NCI-H1694 treated with DMSO at 0.1 percent for 48 hours (cell line): ENCODE measurements around the gene TRAPPC10.

Source experiments
- DNase-seq: peaks from one replicate; lab custom pipeline; 2025; lab: John Stamatoyannopoulos, UW

Gene TRAPPC10

DNA sequence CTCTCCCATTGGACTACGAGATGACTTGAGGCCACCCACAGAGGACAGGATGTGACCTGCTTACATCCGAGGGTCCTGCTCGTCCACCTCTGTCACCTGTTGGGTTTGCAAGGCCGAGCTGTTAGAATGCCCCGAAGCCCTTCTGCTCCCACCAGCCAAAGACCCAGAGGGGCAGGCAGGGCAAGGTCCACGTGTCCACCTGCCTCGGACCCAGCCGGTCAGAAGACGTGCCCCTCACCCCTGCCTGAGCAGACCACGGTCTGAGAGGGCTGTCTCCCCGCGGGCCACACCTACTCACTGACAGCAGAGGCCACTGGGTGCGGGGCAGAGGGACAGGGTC, 30.3 kb upstream of the TRAPPC10 start:
- DNase-seq = no peak

DNA sequence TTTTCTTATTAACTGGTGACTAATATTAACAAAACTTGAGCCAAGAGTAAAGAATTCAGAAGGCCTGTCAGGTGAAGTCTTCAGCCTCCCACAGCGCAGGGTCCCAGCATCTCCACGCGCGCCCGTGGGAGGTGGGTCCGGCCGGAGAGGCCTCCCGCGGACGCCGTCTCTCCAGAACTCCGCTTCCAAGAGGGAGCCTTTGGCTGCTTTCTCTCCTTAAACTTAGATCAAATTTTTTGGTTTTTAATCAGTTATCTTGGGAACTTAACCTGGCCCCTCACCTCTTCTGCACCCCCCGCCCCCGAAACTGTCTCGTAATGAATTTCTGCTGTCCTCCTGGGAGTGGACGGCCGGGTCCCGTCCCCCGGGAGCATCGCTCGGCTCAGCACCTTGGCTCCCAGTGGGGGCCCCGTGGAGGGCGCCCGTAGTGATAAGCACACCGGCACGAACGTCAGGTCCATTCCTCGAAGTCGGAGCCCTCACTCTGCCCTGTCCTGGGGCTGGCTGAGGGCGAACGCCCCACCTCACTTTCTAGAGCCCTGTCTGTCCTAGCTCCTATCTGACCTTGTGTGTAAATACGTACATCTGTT, 29.5 kb upstream of the TRAPPC10 start:
- no peak for DNase-seq

DNA sequence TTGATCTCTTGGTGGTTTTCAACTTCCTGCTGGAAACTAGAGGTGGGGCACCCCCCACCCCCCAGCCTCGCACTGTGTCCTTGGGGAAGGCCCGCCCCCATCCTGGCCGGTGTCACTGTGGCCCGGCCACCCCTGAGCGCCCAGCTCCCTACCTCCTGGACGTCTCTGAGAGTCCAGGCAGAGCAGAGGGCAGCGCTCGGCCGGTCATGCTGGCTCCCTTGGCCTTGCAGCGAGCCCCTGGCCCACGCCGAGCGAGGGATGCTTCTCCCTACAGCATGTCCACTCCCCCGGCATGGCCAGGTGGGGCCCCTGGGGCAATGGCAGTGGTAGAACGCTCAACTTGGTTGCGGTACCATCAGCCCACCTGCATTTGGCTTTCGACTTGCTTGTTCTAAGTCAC, 28.7 kb upstream of the TRAPPC10 start:
- no peak for DNase-seq

DNA sequence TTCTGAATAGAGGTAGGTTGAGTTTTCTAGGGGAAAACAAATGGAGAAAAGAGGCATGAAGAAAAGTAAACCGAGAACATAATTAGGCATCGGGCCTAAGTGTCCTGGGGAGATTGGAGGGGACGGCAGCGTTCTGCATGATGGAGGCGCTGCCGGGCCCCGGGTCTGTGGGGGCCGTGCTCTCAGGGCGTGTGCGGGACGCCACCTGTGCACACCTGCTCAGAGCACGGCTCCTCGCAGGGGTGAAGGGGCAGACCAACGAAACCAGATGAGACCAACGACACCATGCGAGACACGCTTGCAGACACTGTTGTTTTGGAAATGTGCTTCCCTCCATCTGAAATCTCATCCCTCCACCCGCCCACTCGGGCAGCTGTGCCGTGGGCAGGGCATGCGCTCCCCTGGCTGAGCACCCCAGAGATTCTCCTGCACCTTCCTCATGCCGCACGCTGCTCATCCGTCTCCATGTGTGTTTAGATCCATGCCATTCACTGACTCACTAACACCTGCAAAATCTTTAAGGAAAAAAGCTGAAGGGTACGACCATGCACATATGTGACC, 28.2 kb upstream of the TRAPPC10 start:
- no peak for DNase-seq

DNA sequence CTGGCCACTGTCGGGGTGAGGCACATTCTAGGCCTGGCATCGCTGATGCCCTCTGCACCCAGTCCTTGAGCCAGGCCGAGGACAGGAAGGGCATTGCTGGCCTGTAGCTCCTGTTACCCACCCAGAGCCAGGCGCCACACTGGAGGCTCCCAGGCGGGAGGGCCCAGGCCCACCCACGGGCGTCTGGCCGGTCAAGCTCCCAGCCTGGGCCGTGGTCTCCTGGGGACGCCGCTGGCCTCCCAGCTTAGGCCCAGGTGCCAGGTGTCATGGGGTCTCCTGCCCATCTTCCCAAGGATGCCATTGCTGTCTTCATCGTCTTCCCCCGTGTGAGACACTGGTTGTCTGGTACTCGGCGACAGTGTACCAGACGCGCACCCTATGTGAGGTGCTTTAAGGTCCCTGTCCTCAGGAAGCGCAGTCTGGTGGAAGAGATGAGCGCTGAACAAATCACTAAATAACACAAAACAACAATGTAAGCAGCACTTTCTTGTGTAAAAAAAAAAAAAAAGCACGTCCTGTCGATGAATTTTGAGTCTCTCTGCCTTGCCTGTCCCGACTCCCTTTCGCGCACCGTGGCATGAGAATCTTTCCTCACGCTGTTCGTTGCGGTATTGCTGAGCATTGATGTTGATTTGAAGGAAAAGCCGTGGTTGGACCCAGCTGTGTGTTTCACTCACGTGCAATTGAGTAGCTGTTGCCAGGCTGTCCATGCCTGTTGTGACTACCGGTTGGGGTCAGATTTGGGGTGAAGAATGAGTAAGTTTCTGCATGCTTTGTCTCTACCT, 27.0 kb upstream of the TRAPPC10 start:
- no peak for DNase-seq

DNA sequence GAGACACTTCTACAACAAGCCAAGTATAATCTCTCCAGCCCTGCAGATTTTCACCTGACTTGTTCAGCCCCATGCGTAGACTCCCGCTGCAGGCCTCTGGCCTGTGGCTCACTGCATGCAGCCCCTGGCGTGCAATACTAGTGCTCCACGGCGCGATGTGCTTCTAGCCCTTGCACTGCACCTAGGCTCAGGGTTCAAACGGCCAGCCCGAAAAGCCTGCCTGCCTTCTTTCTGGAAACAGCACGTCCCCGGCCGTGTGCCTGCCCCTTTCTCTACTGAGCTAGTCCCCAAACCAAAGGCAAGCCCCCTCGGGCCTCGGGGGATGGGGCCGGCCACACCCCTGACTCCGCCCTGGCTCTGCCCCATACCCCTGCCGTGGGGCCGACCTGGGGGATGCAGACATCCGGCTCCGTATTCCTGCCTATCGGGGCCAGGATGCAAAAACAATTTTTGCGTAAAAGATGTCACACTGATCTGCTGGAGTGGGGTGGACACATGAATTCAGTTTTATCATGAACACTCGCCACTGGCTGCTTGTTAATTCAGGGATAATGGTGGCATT, 26.3 kb upstream of the TRAPPC10 start:
- no peak for DNase-seq

DNA sequence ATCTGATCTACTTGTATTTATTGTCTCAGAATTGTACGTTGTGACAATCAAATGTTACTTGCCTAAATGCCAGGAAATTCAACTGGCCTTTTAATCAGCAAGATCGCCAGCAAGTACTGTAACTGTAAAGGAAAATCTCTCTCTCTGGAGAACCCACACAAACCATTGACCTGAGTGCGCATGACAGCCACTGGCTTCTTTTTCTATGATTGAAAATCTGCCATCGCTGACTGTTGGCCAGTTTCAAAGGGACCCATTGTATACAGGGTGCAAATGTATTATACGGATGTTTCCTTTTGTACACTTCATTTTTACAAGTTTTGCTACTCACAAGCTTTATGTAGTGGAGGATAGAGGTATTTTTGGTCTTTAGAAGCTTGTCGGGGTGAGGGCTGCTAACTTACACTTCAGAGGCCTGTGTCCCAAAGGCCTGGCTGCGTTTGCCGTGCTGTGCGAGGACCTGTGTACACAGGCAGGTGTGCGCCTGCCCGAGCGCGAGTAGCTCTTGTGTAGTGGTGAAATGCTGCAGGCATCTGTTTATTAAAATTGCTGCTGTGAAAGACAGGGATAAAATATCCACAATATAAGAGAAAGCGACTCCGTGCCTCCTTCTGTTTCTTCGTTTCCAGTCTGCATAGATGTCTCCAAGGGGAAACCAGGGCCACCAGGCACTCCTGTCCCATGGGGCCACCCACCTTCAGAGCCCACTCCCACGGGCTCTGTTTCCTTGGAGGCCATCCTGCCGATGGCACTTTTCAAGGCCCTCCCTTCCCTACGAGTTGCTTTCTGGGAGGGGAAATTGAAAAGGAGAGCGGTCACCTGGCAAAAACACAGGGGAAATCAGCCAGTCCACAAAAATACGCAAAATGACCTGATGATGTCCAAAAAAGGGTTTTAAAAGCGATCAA, 25.3 kb upstream of the TRAPPC10 start:
- DNase-seq = no peak

DNA sequence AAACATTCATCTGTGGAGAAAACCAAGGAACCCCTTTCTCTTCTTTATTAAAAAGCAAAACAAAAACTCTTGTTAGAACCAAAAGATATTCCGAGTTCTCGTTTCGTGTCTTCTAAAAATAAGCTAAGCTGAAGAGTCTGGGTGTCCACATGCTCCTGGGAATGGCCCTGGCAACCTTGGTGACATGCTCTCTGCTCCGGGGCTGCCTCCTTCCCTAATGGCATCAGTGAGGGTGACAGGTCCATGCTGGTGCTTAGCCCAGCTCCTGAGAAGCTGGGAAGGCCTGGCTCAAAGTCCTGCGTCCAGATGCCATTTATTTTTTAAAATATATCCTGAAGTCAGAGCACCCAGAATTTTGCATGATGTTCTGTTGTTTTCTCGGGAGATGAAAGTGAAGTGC, 24.6 kb upstream of the TRAPPC10 start:
- no peak for DNase-seq

DNA sequence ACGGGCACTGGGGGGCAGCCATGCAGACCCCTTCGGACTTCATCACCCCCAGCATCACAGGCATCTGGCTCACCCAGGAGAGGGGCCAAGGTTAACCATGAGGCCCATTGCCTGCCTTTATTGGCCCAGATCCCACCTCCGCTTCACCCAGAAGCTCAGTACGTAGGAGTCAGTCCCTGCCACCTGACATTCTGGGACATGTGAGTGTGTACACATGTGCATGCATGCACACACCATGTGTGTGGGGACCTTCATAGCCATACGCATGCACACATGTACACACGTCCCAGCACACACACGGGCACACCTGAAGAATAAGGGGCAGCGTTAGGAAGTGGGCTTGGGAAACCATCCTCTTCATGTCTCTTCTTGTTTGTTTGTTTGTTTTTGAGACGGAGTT, 24.1 kb upstream of the TRAPPC10 start:
- DNase-seq = no peak

DNA sequence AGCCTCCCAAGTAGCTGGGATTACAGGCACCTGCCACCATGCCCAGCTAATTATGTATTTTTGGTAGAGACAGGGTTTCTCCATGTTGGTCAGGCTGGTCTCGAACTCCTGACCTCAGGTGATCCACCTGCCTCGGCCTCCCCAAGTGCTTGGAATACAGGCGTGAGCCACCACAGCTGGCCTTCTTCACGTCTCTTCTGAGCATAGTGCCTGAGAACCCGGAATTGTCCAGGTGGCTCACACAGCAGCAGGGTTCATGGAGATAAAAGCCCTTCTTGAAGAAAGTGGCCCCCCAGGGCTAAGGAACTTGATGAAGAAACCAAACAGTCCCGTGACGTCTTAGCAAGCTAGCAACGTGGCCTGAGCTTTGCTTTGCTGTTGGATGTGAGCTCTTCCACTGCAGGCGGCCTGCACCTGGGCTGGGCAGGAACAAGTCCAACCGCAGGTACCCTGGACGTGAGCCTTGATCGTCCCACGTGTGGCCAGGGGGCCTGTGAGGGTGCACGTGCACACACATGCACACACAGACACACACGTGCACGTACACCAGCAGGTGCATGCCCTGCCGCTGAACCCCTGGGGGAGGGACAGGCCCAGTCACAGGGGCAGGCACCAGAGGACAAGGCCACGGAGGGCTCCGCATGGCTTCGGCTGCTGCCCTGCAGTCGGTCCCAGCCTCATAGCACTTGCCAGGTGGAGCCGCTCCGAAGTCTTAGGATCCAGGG, 23.4 kb upstream of the TRAPPC10 start:
- DNase-seq = no peak

DNA sequence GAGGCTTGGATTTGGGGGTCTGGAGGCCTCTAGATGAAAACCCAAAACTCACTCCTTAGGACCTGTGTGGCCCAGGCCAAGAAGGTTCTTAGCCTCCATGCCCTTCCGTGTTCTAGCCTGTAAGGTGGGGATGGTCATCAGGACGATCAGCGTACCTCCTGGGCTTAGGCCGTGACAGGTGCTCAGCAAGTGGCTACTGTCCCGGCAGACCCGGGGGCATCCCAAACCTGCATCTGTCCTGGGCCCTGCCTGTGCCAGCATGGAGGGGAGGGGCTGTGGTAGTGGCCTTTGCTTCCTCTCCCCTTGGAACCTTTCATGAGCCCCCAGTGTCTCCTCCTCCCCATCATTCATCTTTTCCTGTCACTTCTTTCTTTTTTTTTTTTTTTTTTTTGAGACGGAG, 22.7 kb upstream of the TRAPPC10 start:
- no peak for DNase-seq

DNA sequence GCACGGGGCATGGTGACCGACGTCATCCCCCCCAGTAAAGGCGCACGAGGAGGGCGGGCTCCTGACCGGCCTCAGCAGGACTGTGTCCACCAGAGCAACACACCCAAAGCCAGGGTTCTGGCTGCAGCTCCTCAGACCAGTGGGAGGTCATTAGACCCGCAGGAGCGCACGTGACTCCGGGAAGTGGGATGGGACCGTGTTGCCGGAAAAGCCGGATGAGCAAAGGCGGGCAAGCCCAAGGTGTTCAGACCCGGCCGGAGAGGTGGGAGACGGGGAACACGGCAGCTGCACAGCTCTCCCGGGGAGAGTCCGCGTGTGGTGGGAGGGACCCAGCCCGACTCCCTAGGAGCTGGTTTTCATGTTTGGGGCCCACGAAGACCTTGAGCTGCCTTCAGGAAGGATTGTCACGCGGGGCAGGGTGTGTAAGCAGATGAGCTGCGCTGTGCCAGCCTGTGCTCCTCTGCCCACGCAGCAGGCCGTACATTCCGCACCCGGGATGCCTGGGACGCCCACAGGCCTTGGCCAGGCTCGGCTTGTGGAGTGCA, 20.6 kb upstream of the TRAPPC10 start:
- no peak for DNase-seq

DNA sequence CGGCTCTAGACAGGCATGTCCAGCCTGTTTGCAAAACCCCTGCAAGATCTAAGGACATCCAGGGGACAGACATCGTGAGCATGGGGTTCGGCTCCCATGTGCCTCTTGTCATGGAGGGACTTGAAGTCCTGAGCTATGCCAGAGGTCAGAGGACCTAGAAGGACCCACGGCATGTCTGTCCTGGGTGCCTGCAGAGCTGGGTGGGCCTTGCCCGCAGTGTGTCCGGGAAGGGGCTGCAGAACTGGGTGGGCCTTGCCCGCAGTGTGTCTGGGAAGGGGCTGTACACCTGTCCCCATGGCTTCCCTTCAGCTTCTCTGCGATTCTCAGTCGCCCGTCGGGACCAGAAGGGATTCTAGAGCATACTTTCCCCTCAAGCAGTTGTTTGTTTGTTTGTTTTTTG, 20.0 kb upstream of the TRAPPC10 start:
- no peak for DNase-seq

DNA sequence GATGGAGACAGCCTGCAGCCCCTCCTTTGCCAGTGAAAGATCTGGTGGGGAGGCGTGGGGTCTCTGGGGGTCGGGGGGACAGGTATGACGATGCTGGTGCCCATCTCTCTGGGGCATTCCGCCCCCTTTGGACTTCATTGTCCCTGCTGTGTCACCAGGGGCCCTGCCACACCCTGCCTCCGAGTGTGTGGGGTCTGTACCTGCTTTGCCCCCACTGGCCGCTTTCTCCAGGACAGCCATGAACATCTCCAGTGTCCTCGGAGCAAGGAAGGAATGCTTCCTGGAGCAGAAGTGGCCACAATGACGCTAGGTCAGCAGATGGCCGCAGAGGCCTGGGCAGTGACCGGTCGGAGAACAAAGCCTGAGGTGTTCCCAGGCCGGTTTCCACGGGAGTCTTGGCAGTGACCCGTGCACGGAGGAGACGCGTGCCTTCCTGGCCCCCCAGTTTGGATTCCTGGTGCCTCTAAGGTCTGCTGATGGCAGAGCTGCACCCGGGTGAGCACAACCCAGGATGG, 18.6 kb upstream of the TRAPPC10 start:
- no peak for DNase-seq

DNA sequence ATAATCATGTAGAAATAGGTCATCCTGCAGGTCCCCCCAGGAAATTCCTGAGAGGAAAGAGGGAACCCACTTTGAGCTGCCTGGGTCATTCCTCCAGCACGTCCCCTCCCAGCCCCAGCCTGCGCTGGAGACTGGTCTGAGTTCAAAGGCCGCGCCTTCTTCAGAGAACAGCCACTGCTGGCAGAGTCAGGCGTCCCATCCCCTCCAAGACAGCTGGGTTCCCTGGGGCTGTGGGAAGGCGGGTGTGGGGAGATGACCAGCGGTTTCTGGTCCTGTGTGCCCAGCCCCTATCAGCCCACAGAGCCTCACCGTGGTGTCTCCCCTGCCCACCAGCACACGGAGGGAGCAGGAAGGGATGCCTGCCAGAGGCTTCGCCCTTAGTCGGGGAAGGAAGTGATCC, 18.0 kb upstream of the TRAPPC10 start:
- DNase-seq = no peak

DNA sequence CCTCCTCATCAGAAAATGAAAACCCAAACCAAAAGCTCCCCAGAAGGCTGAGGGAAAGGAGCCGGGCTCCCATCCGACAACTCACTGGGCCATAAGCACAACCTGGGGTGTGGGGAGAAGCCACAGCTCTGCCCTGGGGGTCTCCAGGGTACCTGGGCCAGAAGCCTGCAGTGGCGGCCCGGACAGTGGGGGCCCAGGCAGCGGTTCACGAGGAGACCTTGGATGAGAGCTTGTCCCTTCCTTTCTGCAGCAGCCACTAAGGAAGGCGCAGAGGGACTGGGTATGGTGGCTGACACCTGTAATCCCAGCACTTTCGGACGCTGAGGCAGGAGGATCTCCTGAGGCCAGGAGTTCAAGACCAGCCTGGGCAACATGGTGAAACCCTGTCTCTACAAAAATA, 17.5 kb upstream of the TRAPPC10 start:
- no peak for DNase-seq

DNA sequence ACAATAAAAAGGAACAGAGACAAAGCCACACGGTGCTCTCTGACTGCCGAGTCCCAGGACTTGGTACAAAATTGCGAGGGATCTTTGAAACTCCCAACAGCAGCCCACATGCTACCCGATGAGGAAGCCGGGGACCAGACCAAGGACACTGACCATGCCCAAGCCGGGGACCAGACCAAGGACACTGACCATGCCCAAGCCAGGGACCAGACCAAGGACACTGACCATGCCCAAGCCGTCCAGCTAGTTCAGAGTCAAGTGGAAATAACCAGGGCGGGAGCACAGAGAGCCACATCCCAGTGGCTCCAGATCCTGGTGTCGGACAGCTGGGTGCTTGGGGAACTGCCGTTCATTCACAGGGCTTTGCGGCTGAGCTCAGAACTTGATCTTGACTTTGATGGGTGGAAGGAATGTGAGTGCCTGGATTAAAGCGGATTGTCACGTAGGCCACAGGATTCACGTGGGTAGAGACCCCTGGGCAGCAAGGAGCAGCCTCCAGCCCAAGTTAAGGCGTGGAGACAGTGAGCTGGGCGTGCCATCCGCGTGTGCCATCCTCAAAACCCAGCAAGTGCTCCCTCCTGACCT, 16.5 kb upstream of the TRAPPC10 start:
- no peak for DNase-seq

DNA sequence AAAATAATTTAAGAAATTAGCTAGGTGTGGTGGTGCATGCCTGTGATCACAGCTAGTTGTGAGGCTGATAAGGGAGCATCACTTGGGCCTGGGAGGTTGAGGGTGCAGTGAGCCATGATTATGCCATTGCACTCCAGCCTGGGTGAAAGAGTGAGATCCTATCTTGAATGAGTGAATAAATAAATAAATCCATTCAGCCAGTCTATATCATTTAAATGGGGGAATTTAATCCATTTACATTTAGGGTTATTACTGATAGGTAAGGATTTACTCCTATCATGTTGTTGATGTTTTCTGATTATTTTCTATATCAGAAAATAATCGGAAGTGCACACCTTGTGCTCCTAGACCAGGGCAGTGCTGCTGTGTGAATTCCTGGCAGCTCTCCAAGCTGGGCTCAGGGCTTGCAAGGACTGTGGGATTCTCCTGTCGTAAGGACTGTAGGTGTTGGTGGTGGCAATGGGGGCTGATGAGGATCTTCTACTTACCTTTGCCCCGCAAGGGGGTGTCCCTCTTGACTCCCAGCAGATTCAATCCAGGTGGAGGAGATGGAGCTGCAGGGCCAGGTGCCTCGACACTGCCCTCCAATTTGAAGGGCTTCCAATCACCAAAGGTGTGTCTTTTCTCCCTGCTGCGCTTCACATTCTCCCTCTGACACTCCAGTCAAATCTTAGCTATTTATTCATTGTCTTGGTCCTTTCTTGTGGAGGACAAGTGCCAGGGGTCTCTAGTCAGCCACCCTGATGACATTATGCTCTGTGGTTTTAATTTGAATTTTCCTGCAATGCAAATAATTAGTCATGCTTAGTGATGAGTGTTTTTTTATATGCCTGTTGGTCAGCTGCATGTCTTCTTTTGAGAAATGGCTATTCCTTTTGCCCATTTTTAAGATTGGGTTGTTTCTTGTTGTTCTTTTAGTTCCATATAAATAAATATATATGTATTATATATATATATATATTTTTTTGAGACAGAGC, 14.1 kb upstream of the TRAPPC10 start:
- DNase-seq = no peak

DNA sequence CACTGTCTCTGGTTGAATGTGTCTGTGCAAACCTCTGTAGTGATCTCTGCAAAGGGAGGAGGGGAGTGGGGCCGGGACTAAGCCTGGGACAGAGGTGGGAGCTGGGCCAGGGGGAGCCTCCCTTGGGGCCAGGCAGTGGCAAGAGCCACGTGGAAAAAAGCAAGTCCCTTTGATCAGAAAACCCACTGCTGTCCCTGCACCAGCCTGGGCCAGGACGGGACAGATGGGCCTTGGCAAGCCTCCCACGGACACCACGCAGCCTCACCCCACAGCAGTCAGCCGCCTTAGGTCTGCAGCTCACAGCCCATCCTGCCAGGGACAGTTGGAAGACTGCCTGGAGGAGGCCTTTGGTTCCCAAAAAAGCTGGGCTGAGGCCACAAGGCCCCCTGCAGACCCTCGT, 11.7 kb upstream of the TRAPPC10 start:
- no peak for DNase-seq

DNA sequence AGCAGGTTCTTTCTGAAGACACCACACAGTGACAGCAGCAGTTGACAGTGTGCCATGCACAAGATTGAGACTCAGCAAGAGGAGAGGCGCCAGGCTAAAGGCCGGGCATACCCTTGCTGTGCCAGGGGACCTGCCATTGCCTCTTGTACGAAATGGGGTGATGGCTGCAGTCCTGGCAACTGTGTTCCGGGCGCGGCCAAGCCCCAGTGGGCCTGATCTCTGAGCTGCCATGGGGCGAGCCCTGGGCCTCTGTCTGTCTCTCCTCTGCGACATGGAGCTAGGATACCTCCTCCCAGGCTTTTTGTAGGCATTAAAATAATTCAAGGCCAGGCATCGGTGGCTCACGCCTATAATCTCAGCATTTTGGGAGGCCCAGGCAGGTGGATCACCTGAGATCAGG, 9.6 kb upstream of the TRAPPC10 start:
- no peak for DNase-seq
